Mesendoderm (in vitro differentiated cells): ENCODE measurements around the gene SLC26A8.
"Not testable (repeated sequence)": the region's sequence is repeated elsewhere in the genome, so short reads cannot be mapped to it uniquely, and the experiment has no call there.

Experiments used
- DNase-seq: peaks from one replicate; pipeline ENCODE4 v3.0.0; 2013
- H2AK5ac ChIP-seq: 2 replicates; pipeline ENCODE4 v1.6.1; 2013; ENCODE audit warnings: low read length, inconsistent platforms
- H2BK120ac ChIP-seq: 2 replicates; pipeline ENCODE4 v1.6.1; 2013; ENCODE audit warnings: low read depth, mild to moderate bottlenecking, low read length, moderate library complexity, mixed read lengths
- H2BK15ac ChIP-seq: replicated peaks from 2 replicates; pipeline ENCODE4 v1.6.1; 2013; ENCODE audit warnings: low read depth, mild to moderate bottlenecking, moderate library complexity
- H2BK5ac ChIP-seq: 2 replicates; pipeline ENCODE4 v1.6.1; 2013; ENCODE audit warnings: low read length, inconsistent platforms
- H3K18ac ChIP-seq: 2 replicates; pipeline ENCODE4 v1.6.1; 2013; ENCODE audit warnings: mild to moderate bottlenecking, low read length, mixed read lengths
- H3K23ac ChIP-seq: one replicate; pipeline ENCODE4 v1.6.1; 2013; ENCODE audit warnings: low read length
- H3K27ac ChIP-seq: 2 replicates; pipeline ENCODE4 v1.5.1; 2013; ENCODE audit warnings: low read depth, mild to moderate bottlenecking, inconsistent platforms, low read length, moderate library complexity
- H3K27me3 ChIP-seq: 2 replicates; pipeline ENCODE4 v1.6.1; 2013; ENCODE audit warnings: low read length, control low read depth, mild to moderate bottlenecking, inconsistent platforms; ENCODE audit not compliant: insufficient read depth, poor library complexity
- H3K36me3 ChIP-seq: 2 replicates; pipeline ENCODE4 v1.6.1; 2013; ENCODE audit warnings: low read length, inconsistent platforms; ENCODE audit not compliant: control insufficient read depth, insufficient read depth
- H3K4ac ChIP-seq: one replicate; pipeline ENCODE4 v1.6.1; 2013; ENCODE audit warnings: low read depth, mild to moderate bottlenecking, low read length, moderate library complexity
- H3K4me1 ChIP-seq: 2 replicates; pipeline ENCODE4 v1.6.1; 2013; ENCODE audit warnings: low read depth, low read length, inconsistent platforms; ENCODE audit not compliant: control insufficient read depth
- H3K4me2 ChIP-seq: 2 replicates; pipeline ENCODE4 v1.6.1; 2013; ENCODE audit warnings: low read length
- H3K4me3 ChIP-seq: 2 replicates; pipeline ENCODE4 v1.5.1; 2013; ENCODE audit warnings: mild to moderate bottlenecking, low read length
- H3K56ac ChIP-seq: one replicate; pipeline ENCODE4 v1.6.1; 2013; ENCODE audit warnings: low read length
- H3K79me1 ChIP-seq: 2 replicates; pipeline ENCODE4 v1.6.1; 2013; ENCODE audit warnings: low read length, inconsistent platforms
- H3K79me2 ChIP-seq: 2 replicates; pipeline ENCODE4 v1.6.1; 2013; ENCODE audit warnings: mild to moderate bottlenecking, low read length; ENCODE audit not compliant: control insufficient read depth, insufficient read depth
- H3K9ac ChIP-seq: 2 replicates; pipeline ENCODE4 v1.6.1; 2013; ENCODE audit warnings: low read length, inconsistent platforms
- H4K5ac ChIP-seq: one replicate; pipeline ENCODE4 v1.6.1; 2013; ENCODE audit warnings: low read length
- H4K8ac ChIP-seq: one replicate; pipeline ENCODE4 v1.6.1; 2013; ENCODE audit warnings: low read depth, mild to moderate bottlenecking, control low read depth, low read length, moderate library complexity
- WGBS: extraction: QIAGEN DNeasy Blood & Tissue Kit; methylation state at CpG from one replicate; pipeline ENCODE4 v1.1.7; 2013; ENCODE audit warnings: low lambda C conversion rate, missing lambda C conversion rate; ENCODE audit not compliant: insufficient coverage; ENCODE audit errors: extremely low coverage; 5-methylcytosine and 5-hydroxymethylcytosine counted together

The SLC26A8 gene

DNA sequence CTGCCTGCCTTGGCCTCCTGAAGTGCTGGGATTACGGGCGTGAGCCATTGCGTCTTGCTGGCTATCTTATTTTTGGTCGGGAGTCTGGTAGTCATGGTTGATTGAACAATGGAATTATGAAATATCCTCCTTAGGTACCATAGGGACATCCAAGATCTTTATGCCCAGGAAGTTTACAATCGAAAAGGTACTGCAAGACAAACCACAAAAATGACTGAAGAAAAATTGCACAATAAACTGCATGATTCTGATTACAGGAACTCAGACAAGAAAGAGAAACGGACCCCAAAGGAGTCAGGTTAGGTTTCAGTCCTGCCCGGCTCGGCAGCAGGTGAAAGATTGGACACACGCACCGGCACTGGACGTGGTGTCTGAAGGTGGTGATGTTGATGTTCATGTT is 5.3 kb downstream of the SLC26A8 start:
- no peak overlapping the region for H3K4me3 ChIP-seq
- no peak overlapping the region for H4K5ac ChIP-seq
- no peak overlapping the region for H2BK5ac ChIP-seq
- no peaks in the 10 kb centered on the region for H3K27me3 ChIP-seq
- no peak overlapping the region for H2BK15ac ChIP-seq
- H3K36me3 ChIP-seq: no peaks in the 10 kb centered on the region
- no peak overlapping the region for H3K9ac ChIP-seq
- no peaks in the 10 kb centered on the region for H3K79me2 ChIP-seq
- no peaks in the 10 kb centered on the region for H3K4me1 ChIP-seq
- H3K27ac ChIP-seq: no peak overlapping the region
- H2AK5ac ChIP-seq: no peak overlapping the region
- H3K56ac ChIP-seq: no peak overlapping the region
- no peak overlapping the region for H3K4ac ChIP-seq
- no peak overlapping the region for H2BK120ac ChIP-seq
- no peak overlapping the region for H4K8ac ChIP-seq
- no peak overlapping the region for H3K23ac ChIP-seq
- H3K18ac ChIP-seq: no peak overlapping the region
- H3K79me1 ChIP-seq: no peaks in the 10 kb centered on the region
- no peak for DNase-seq
- H3K4me2 ChIP-seq: no peak overlapping the region
- WGBS: no CpG with 5 or more reads among the region's 11 CpGs

DNA sequence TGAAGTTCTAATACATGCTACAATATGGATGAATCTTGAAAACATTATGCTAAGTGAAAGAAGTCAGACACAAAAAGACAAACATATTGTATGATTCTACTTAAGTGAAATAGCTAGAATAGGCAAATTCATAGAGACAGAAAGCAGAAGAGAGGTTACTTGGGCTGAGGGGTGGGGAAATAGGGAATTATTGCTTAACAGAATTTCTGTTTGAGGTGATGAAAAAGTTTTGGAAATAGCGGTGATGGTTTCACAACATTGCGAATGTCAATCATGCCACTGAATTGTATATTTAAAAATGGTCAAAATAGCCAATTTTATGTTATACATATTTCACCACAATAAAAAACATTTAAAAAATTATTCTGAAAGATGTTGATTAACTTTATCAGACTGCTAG is 6.1 kb downstream of the SLC26A8 start:
- H2BK5ac ChIP-seq: no peak overlapping the region
- no peak overlapping the region for H3K56ac ChIP-seq
- H3K23ac ChIP-seq: no peak overlapping the region
- H3K4ac ChIP-seq: no peak overlapping the region
- H4K8ac ChIP-seq: no peak overlapping the region
- no peaks in the 10 kb centered on the region for H3K36me3 ChIP-seq
- no peak overlapping the region for H3K4me3 ChIP-seq
- no peak overlapping the region for H3K18ac ChIP-seq
- no peak overlapping the region for H3K27ac ChIP-seq
- H2BK120ac ChIP-seq: no peak overlapping the region
- WGBS: no CpG with 5 or more reads among the region's 2 CpGs
- no peak overlapping the region for H3K9ac ChIP-seq
- no peaks in the 10 kb centered on the region for H3K79me2 ChIP-seq
- H2BK15ac ChIP-seq: no peak overlapping the region
- no peak overlapping the region for H2AK5ac ChIP-seq
- no peak overlapping the region for H4K5ac ChIP-seq
- DNase-seq: no peak
- no peaks in the 10 kb centered on the region for H3K4me1 ChIP-seq
- no peaks in the 10 kb centered on the region for H3K27me3 ChIP-seq
- no peak overlapping the region for H3K4me2 ChIP-seq
- H3K79me1 ChIP-seq: no peaks in the 10 kb centered on the region

DNA sequence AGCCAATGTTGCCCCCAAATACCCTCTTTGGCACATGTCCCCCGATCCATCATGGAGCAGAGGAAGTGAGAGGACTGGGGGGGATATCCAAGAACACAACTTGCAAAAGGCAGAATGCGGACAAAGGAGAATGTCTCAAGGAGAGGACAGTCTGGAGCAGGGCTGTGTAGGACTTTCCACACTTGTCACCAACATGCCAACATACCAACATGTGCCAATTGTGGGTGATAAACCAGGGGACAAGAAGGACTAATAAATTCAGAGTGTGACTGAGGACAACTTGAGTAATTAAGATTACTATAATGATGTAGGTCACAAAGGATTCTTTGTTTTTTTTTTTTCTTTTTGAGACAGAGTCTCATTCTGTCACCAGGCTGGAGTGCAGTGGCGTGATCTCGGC is 8.8 kb downstream of the SLC26A8 start:
- H3K23ac ChIP-seq: no peak overlapping the region
- no peak overlapping the region for H3K4me3 ChIP-seq
- no peak overlapping the region for H2BK120ac ChIP-seq
- no peak overlapping the region for H3K4ac ChIP-seq
- no peak overlapping the region for H2BK5ac ChIP-seq
- no peak overlapping the region for H4K8ac ChIP-seq
- no peak overlapping the region for H3K18ac ChIP-seq
- H3K79me1 ChIP-seq: no peaks in the 10 kb centered on the region
- no peak overlapping the region for H3K56ac ChIP-seq
- no peak overlapping the region for H2BK15ac ChIP-seq
- no peak overlapping the region for H3K27ac ChIP-seq
- no peak overlapping the region for H3K9ac ChIP-seq
- H3K27me3 ChIP-seq: no peaks in the 10 kb centered on the region
- WGBS: no CpG with 5 or more reads among the region's 4 CpGs
- H3K4me1 ChIP-seq: no peaks in the 10 kb centered on the region
- no peak for DNase-seq
- H2AK5ac ChIP-seq: no peak overlapping the region
- H3K36me3 ChIP-seq: no peaks in the 10 kb centered on the region
- H4K5ac ChIP-seq: no peak overlapping the region
- H3K4me2 ChIP-seq: no peak overlapping the region
- H3K79me2 ChIP-seq: no peaks in the 10 kb centered on the region

DNA sequence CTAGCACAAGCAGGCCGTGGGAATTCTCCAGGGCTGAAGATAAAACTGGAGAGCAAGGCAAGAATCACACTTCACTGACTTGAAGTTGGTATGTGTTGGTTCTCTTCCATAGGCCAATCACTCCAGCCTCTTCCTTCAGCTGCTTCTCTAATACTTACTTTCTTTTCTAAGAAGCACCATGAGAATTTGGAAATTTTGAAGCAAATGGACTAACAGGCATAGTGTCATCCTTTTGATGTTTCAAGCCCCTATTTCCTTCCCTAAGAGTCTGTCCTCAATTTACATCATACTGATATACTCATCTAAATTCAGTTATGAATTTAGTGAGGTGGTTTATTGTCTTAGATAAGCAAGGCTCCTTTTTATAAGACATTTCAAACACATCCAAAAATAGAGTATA is 24.0 kb downstream of the SLC26A8 start:
- WGBS: no CpG with 5 or more reads among the region's 1 CpG

DNA sequence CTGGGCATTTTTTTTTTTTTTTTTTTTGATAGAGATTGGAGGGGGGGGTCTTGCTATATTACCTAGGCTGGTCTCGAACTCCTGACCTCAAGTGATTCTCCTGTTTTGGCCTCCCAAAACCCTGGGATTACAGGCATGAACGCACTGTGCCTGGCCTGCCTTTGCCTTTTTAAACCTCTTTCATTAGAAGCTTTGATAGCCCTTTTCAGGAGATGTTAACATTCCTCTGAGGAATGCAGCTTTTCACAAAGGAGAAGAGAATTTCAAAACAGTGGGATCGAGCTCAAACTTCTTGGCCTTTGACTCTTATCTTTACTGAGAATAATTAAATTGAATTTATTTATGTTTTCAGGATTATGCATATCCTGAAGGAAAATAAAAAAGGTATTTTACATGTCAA is 31.3 kb downstream of the SLC26A8 start:
- H3K4me2 ChIP-seq: no peak overlapping the region
- H3K79me2 ChIP-seq: no peaks in the 10 kb centered on the region
- H2BK15ac ChIP-seq: no peak overlapping the region
- no peak overlapping the region for H3K18ac ChIP-seq
- no peak overlapping the region for H3K4ac ChIP-seq
- WGBS: no CpG with 5 or more reads among the region's 3 CpGs
- H3K23ac ChIP-seq: no peak overlapping the region
- H3K4me3 ChIP-seq: no peak overlapping the region
- no peak overlapping the region for H3K27ac ChIP-seq
- no peak overlapping the region for H2BK5ac ChIP-seq
- no peak overlapping the region for H4K5ac ChIP-seq
- no peak overlapping the region for H2BK120ac ChIP-seq
- no peak for DNase-seq
- H3K9ac ChIP-seq: no peak overlapping the region
- H2AK5ac ChIP-seq: no peak overlapping the region
- H3K36me3 ChIP-seq: no peaks in the 10 kb centered on the region
- H3K4me1 ChIP-seq: no peaks in the 10 kb centered on the region
- H4K8ac ChIP-seq: no peak overlapping the region
- H3K27me3 ChIP-seq: no peaks in the 10 kb centered on the region
- no peaks in the 10 kb centered on the region for H3K79me1 ChIP-seq
- H3K56ac ChIP-seq: no peak overlapping the region

More for the DNA sequence above, 24.0 kb downstream of the SLC26A8 start:
- no peaks in the 10 kb centered on the region for H3K79me2 ChIP-seq
- no peaks in the 10 kb centered on the region for H3K4me1 ChIP-seq
- DNase-seq: no peak
- no peaks in the 10 kb centered on the region for H3K79me1 ChIP-seq
- no peak overlapping the region for H4K5ac ChIP-seq
- H2BK120ac ChIP-seq: no peak overlapping the region
- no peaks in the 10 kb centered on the region for H3K36me3 ChIP-seq
- no peak overlapping the region for H2BK15ac ChIP-seq
- no peak overlapping the region for H3K27ac ChIP-seq
- H4K8ac ChIP-seq: no peak overlapping the region
- H3K18ac ChIP-seq: no peak overlapping the region
- no peak overlapping the region for H3K4me2 ChIP-seq
- H3K23ac ChIP-seq: no peak overlapping the region
- no peak overlapping the region for H3K56ac ChIP-seq
- no peak overlapping the region for H3K4me3 ChIP-seq
- no peak overlapping the region for H2BK5ac ChIP-seq
- H3K27me3 ChIP-seq: no peaks in the 10 kb centered on the region
- no peak overlapping the region for H3K4ac ChIP-seq
- H2AK5ac ChIP-seq: no peak overlapping the region
- H3K9ac ChIP-seq: no peak overlapping the region

DNA sequence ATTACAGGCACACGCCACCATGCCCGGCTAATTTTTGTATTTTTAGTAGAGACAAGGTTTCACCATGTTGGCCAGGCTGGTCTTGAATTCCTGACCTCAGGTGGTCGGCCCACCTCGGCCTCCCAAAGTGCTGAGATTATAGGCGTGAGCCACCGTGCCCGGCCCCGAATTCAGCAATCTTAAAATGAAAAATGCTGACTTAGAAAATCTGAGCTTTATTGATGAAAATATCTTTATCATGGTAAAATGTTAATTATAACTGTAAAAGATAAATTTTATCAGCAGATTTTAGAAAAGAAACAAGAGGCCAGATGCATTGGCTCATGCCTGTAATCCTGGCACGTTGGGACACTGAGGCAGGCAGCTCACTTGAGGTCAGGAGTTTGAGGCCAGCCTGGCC is 36.4 kb downstream of the SLC26A8 start:
- H3K36me3 ChIP-seq, H3K79me1 ChIP-seq: not testable (repeated sequence)

More for the DNA sequence above, 36.4 kb downstream of the SLC26A8 start:
- not testable (repeated sequence) for H3K9ac ChIP-seq, H3K23ac ChIP-seq, H2BK5ac ChIP-seq, H3K4me3 ChIP-seq, H2BK15ac ChIP-seq, H4K5ac ChIP-seq, H3K27ac ChIP-seq, DNase-seq, H3K4ac ChIP-seq, H3K56ac ChIP-seq, H2BK120ac ChIP-seq, H3K4me2 ChIP-seq, H3K79me2 ChIP-seq, H2AK5ac ChIP-seq, H4K8ac ChIP-seq, H3K4me1 ChIP-seq, H3K27me3 ChIP-seq, H3K18ac ChIP-seq
- WGBS: no CpG with 5 or more reads among the region's 9 CpGs
